G401 (cell line): ENCODE results near the gene METAP2. TPM values are rescaled to one million over a fixed set of nuclear protein-coding genes. Genes with fewer than 3 reads are reported as not detected.
"Not testable (repeated sequence)": the region's sequence is repeated elsewhere in the genome, so short reads cannot be mapped to it uniquely, and the experiment has no call there.

Source experiments
- DNase-seq: peaks from one replicate; pipeline ENCODE4 v3.0.0-alpha.2; 2015; ENCODE audit warnings: low spot score
- in situ Hi-C: cut with HindIII; loops from 2 replicates; pipeline ENCODE4 v1.10.0; 2016; ENCODE audit warnings: low sequenced_read_pairs, mixed read lengths
- total RNA-seq: library from RNA; depleted of rRNA; stranded (reverse); fragments of >200 nt; shearing (Covaris generic); gene quantifications from 2 replicates; pipeline ENCODE4 v1.2.3, GENCODE V29; 2014

The METAP2 gene
- total RNA-seq, 1 experiment from 2014 or later = 91.2 TPM

GRCh38 chr12:95460105-95460504 is 13.8 kb upstream of the METAP2 start:
- no peak for DNase-seq
- in situ Hi-C loops = no loop called here

DNA sequence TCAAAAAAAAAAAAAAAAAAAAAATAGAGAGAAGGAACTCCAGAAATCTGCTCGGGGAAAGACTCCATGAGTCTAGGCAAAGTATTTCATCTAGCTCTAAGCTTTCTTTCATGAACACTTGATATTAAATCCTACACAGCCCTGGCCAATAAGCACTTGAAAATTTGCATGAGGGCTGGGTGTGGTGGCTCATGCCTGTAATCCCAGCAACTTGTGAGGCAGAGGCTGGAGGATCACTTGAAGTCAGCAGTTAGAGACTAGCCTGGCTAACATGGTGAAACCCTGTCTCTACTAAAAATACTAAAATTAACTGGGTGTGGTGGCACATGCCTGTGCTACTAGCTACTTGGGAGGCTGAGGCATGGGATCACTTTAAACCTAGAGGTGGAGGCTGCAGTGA is 13.1 kb upstream of the METAP2 start:
- DNase-seq = no peak
- in situ Hi-C loops = no loop called here

DNA sequence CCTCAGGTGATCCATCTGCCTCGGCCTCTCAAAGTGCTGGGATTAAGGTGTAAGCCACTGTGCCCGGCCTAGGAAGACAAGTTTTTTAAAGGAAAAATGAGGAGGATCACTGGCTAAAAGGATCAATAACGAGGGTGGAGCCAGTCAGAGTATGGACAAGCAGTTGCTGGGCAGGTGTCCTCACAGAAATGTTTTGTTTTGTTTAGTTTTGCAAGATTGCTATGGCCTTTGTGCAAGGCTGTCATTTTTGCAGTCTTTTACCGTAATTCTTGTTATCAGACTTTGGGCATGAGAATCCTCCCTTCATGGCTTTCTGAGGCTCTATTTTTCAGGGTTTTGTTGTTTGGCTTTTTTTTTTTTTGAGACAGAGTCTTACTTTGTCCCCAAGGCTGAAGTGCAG is 11.9 kb upstream of the METAP2 start:
- no peak for DNase-seq
- in situ Hi-C loops = no loop called here

DNA sequence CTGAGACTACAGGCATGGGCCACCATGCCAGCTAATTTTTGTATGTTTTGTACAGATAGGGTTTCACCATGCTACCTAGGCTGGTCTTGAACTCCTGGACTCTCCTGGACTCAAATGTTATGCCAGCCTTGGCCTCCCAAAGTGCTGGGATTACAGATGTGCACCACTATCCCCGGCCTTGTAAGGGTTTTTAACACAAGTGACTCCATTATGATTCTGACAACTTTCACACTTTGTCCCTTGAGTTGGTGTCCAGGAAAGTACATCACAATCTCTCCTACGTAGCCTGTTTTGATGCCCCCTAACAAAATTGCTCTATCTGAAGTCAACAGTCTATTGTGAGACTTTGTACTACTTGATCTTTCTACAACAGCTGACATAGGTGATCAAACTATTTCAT is 11.4 kb upstream of the METAP2 start:
- no peak for DNase-seq
- in situ Hi-C loops = no loop called here

GRCh38 chr12:95463050-95463449 is 10.9 kb upstream of the METAP2 start:
- DNase-seq = no peak
- in situ Hi-C loops = no loop called here

GRCh38 chr12:95463776-95464175 is 10.2 kb upstream of the METAP2 start:
- DNase-seq, in situ Hi-C loops: not testable (repeated sequence)

DNA sequence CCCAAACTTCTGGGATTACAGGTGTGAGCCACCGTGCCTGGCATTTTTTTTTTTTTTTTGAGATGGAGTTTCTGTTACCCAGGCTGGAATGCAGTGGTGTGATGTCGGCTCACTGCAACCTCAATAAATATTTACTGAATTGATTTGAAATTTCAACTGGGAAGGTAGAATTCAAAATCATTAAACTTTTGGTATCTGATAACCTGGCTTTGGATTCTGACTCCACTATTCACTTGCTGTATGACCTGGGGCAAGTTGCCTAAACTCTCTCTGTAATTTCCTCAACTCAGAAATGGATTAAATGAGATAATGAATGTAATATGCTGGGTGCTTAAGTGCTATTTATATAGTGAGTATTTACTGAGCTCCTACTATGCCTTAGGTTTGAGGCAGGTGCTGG is 8.7 kb upstream of the METAP2 start:
- in situ Hi-C loops = no loop called here
- DNase-seq = no peak

DNA sequence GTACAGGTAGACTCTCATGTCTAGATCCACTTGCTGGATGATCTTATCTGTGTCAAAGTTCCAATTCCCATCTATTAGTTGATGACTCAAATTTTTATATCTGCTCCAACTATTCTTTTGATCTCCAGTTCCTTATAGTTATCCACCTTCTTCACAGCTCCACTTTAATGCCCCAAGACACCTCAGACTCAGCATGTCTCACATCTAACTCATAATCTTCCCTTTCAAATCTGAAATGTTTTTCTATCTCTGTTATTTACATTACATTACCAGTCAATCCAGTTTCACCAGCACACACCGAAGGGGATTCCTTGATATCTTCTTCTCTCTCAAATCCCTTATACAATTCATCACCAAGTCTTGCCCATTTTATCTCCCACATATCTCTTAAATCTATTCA is 3.7 kb upstream of the METAP2 start:
- in situ Hi-C loops = no loop called here
- no peak for DNase-seq

DNA sequence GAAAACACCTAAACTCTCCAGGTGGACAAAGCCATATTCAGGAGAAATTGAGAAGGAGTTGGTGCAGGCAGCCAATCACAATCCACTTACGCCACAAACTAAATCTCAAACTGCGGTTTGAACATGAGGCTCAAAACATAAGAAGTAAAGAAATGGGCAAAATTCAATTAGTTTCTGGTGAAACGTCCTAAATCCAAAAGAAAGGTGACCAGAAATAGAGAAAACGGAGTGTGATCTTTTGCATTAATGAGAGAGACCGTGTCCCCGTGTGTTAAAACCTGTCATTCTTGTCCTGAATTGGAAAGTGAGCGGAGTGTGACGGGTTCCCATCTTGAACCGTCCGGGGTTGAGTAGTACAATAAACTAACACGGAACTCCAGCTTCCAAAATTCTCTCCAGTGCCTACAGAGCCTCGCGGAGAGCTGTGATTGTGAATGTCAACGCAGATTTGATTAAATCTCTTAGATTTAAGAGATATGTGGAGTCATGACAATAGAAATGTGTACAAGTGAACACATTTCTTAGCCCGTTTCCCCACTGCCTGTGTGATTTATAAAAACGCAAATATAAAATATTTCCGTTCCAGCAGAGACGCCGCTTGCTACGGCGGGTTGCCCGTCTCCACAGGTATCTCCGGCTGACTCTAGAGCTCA is 595 bp upstream of the METAP2 start:
- in situ Hi-C loops = no loop called here
- DNase-seq = peak; percentile 73

GRCh38 chr12:95474660-95474958 is 657 bp downstream of the METAP2 start:
- DNase-seq = peak; percentile 14
- in situ Hi-C loops = no loop called here

- in situ Hi-C loops = no loop called here
- no peak for DNase-seq
Measured at GRCh38 chr12:95480230-95480629, 6.3 kb downstream of the METAP2 start.

GRCh38 chr12:95481072-95481471 is 7.1 kb downstream of the METAP2 start:
- no peak for DNase-seq
- in situ Hi-C loops = no loop called here

DNA sequence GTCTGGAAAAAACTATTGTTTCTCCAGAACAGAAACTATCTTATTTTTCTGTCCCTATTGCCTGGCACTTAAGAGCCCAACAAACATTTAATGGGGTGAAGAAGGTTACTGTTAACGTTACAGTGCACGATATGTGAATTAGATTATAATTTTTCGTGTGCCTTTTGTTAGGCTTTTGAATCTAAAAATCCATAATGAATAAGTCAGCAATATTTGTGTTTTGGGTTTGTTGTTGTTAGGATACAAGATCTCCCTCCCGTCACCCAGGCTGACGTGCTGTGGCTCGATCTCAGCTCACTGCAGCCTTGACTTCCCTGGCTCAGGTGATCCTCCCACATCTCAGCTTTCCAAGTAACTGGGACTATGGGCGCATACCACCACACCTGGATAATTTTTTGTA is 7.9 kb downstream of the METAP2 start:
- no peak for DNase-seq
- in situ Hi-C loops = no loop called here

GRCh38 chr12:95482564-95482963 is 8.6 kb downstream of the METAP2 start:
- in situ Hi-C loops, DNase-seq: not testable (repeated sequence)

- no peak for DNase-seq
- in situ Hi-C loops = no loop called here
Measured at GRCh38 chr12:95484524-95484923, 10.6 kb downstream of the METAP2 start.

- in situ Hi-C loops = no loop called here
Measured at GRCh38 chr12:95487024-95487423, 13.1 kb downstream of the METAP2 start.

GRCh38 chr12:95492462-95492861 is 18.5 kb downstream of the METAP2 start:
- DNase-seq = no peak
- in situ Hi-C loops = no loop called here

More at GRCh38 chr12:95487024-95487423, 13.1 kb downstream of the METAP2 start:
- no peak for DNase-seq

DNA sequence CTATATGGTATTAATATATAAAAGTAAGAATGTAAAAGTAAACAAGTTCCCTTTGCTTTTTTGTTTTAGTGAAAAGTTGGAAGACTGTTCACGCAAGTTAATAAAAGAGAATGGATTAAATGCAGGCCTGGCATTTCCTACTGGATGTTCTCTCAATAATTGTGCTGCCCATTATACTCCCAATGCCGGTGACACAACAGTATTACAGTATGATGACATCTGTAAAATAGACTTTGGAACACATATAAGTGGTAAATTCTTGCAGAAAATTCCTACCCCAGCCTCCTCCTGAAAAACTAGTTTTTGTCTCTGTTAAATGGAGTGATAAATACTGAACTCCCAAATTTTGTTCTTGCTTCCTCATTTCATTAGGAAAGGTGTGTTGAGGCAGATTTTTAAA is 20.9 kb downstream of the METAP2 start:
- in situ Hi-C loops = no loop called here
- no peak for DNase-seq

GRCh38 chr12:95495433-95495832 is 21.5 kb downstream of the METAP2 start:
- in situ Hi-C loops = no loop called here
- DNase-seq = no peak

DNA sequence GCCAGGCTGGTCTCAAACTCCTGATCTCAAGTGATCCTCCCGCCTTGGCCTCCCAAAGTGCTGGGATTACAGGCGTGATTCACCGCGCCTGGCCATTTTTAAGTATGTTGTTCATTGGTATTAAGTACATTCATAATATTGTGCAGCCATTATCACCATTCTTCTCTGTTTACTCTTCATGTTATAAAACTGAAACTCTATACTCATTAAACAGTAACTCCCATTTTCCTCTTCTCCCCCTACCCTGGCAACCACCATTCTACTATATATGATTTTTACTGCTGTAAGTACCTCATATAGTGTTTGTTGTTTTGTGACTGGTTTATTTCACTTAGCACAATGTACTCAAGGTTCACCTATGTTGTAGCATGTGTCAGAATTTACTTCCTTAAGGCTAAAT is 23.1 kb downstream of the METAP2 start:
- in situ Hi-C loops = no loop called here
- no peak for DNase-seq

DNA sequence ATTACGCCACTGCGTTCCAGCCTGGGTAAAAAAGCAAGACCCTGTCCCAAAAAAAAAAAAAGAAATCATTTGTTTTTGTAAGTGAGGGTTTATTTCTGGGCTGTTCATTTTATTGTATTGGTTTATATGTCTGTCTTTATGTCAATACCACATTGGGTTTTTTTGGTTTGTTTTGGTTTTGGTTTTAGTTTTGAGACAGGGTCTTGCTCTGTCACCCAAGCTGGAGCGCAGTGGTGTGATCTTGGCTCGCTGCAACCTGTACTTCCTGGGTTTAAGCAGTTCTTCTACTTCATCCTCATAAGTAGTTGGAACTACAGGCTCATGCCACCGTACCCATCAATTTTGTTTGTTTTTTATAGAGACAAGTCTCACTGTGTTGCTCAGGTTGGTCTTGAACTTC is 25.0 kb downstream of the METAP2 start:
- DNase-seq = no peak
- in situ Hi-C loops = no loop called here

DNA sequence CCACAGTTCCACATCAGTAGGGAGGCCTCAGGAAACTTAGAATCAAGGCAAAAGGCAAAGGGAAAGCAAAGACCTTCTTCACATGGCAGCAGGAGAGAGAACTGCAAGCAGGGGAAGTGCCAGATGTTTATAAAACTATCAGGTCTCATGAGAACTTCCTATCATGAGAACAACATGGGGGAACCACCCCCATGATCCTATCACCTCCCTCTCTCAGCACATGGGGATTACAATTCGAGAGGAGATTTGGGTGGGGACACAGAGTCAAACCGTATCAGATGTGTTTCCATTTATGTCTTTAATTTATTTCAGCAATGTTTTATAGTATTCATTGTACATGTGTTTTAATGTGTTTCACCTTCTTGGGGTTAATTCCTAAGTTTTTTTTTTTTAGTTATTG is 25.8 kb downstream of the METAP2 start:
- no peak for DNase-seq
- in situ Hi-C loops = no loop called here
